PC-9 (cell line): ENCODE measurements around the gene SSNA1.

Experiments
- EZH2 ChIP-seq: fragments of 200-600 bp; sonication (generic); IDR thresholded peaks from 2 replicates; pipeline ENCODE4 v1.8.0; 2017; ENCODE audit warnings: antibody characterized with exemption, low read depth
- TF ChIP-seq, protein P1 (sequence below): fragments of 200-600 bp; sonication (generic); conservative IDR thresholded peaks from 2 replicates; pipeline ENCODE4 v1.6.1; 2017; ENCODE audit warnings: mixed run types, antibody characterized with exemption, mild to moderate bottlenecking, moderate library complexity

DNA sequence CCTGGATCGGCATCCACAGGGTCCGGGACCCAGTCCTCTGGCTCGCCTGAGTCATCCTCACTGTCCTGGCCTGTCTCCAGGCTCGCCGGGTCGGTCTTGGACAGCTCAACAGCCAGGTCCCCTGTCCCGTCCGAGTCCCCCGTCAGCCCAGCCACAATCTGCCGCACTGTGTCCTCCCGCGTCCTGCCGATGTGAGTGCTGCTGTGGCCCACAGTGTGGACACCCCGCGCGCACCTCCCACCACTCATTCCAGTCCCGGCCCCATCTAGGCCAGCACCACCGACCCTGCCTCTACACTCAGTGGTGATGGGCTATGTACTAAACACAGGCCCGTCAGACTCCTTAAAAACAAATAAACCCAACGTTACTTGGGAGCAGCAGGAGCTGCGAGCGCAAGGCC is 6.8 kb upstream of the SSNA1 start:
- TF ChIP-seq, protein P1, sequence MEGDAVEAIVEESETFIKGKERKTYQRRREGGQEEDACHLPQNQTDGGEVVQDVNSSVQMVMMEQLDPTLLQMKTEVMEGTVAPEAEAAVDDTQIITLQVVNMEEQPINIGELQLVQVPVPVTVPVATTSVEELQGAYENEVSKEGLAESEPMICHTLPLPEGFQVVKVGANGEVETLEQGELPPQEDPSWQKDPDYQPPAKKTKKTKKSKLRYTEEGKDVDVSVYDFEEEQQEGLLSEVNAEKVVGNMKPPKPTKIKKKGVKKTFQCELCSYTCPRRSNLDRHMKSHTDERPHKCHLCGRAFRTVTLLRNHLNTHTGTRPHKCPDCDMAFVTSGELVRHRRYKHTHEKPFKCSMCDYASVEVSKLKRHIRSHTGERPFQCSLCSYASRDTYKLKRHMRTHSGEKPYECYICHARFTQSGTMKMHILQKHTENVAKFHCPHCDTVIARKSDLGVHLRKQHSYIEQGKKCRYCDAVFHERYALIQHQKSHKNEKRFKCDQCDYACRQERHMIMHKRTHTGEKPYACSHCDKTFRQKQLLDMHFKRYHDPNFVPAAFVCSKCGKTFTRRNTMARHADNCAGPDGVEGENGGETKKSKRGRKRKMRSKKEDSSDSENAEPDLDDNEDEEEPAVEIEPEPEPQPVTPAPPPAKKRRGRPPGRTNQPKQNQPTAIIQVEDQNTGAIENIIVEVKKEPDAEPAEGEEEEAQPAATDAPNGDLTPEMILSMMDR: no peak
- TF ChIP-seq EZH2: no peak
